Upper lobe of left lung (tissue), 4 donors: Measurements from ENCODE around the gene SHROOM2.

ENCODE experiments used
- EP300 ChIP-seq, 4 donors: sonication (generic); formaldehyde crosslinking; IDR thresholded peaks; one replicate each; pipeline ENCODE4 v1.5.1; 2017; ENCODE audit warnings: antibody characterized with exemption in 4 of 4, control low read depth in 2 of 4
- POLR2A ChIP-seq, 4 donors: fragments of 450-650 bp; IDR thresholded peaks; one replicate each; pipeline ENCODE4 v1.5.1; 2016 to 2017; ENCODE audit warnings: antibody characterized with exemption in 4 of 4, mild to moderate bottlenecking in 2 of 4
- TF ChIP-seq, protein P1 (sequence below), 6 experiments: fragments of 450-650 bp in 4 of 6; fragments of 200-600 bp in 2 of 6; sonication (generic) in 2 of 6; IDR thresholded peaks; one replicate each; pipeline ENCODE4 v1.5.1; 2016 to 2019; ENCODE audit warnings: antibody characterized with exemption in 6 of 6

DNA sequence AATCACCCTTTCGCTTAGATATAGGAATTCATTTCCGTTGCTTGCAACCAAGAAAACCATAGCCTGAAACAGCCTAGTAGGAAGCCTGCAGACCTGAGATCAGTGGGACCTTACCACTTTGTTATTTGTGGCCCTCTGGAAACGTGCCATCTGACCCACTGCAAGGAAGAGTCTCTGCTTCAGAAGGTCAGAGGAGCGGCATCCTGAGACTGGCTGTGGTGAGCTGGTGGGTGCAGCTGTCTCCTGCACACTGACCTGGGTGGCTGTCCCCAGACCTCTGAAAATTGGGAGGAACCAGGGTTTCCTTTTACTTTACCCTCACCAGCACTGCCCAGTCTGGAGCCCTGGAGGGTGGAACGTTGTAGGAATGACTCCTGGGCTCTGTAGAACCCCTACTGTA, 18.2 kb downstream of the SHROOM2 start:
- TF ChIP-seq, protein P1, sequence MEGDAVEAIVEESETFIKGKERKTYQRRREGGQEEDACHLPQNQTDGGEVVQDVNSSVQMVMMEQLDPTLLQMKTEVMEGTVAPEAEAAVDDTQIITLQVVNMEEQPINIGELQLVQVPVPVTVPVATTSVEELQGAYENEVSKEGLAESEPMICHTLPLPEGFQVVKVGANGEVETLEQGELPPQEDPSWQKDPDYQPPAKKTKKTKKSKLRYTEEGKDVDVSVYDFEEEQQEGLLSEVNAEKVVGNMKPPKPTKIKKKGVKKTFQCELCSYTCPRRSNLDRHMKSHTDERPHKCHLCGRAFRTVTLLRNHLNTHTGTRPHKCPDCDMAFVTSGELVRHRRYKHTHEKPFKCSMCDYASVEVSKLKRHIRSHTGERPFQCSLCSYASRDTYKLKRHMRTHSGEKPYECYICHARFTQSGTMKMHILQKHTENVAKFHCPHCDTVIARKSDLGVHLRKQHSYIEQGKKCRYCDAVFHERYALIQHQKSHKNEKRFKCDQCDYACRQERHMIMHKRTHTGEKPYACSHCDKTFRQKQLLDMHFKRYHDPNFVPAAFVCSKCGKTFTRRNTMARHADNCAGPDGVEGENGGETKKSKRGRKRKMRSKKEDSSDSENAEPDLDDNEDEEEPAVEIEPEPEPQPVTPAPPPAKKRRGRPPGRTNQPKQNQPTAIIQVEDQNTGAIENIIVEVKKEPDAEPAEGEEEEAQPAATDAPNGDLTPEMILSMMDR (IDR thresholded peaks at IDR 0.05), result no peak
- no peak for TF ChIP-seq EP300 (IDR thresholded peaks at IDR 0.05)
- TF ChIP-seq POLR2A (IDR thresholded peaks at IDR 0.05), result no peak
